Ovary (tissue), 9 donors: ENCODE data around the gene PPP1R36. TPM values are rescaled to one million over a fixed set of nuclear protein-coding genes. Genes with fewer than 3 reads are reported as not detected.
"Not testable (repeated sequence)": the region's sequence is repeated elsewhere in the genome, so short reads cannot be mapped to it uniquely, and the experiment has no call there.

Source experiments
- DNase-seq, 5 donors: peaks; one replicate each; pipeline ENCODE4 v3.0.0-alpha.2; 2019 to 2020
- H3K27ac ChIP-seq, 2 donors: fragments of 200-600 bp; one replicate each; pipeline versions ENCODE4 v1.5.1 to v1.8.0; 2019 to 2022
- H3K27me3 ChIP-seq: fragments of 200-600 bp; one replicate; pipeline ENCODE4 v1.8.0; 2022
- H3K36me3 ChIP-seq: fragments of 200-600 bp; sonication (generic); one replicate; pipeline ENCODE4 v1.5.1; 2019
- H3K4me1 ChIP-seq: one replicate; pipeline ENCODE4 v1.8.1; 2013; ENCODE audit warnings: mild to moderate bottlenecking, moderate library complexity; ENCODE audit not compliant: insufficient read depth
- H3K4me3 ChIP-seq: fragments of 200-600 bp; sonication (generic); one replicate; pipeline ENCODE4 v1.5.1; 2017
- H3K9me3 ChIP-seq, 2 donors: fragments of 200-600 bp in 1 of 2; sonication (generic) in 1 of 2; one replicate each; pipeline versions ENCODE4 v1.5.1 to v1.8.1; 2013 to 2019; ENCODE audit warnings: mild to moderate bottlenecking in 1 of 2, moderate library complexity in 1 of 2
- EP300 ChIP-seq: sonication (generic); formaldehyde crosslinking; IDR thresholded peaks from one replicate; pipeline ENCODE4 v1.6.1; 2017; ENCODE audit warnings: antibody characterized with exemption
- POLR2A ChIP-seq: fragments of 450-650 bp; IDR thresholded peaks from one replicate; pipeline ENCODE4 v1.6.1; 2017; ENCODE audit warnings: antibody characterized with exemption, mild to moderate bottlenecking, moderate library complexity
- WGBS, 3 donors: extraction: QIAGEN DNeasy Blood & Tissue Kit in 1 of 3; methylation state at CpG; one replicate each; pipeline versions ENCODE4 v1.1.5 to v1.1.7; 2013 to 2017; 5-methylcytosine and 5-hydroxymethylcytosine counted together
- intact Hi-C, 4 donors: fragments of 100-400 bp; cut with DNase I; formaldehyde crosslinking; loops; one replicate each; pipeline versions ENCODE4 v1.11.0 to v1.15.1; 2022 to 2023
- polyA plus RNA-seq, 2 donors: library from polyadenylated mRNA; stranded (reverse); fragments of 200-250 nt in 1 of 2; fragments of 350-450 nt in 1 of 2; fragmentation: Illumina TruSeq in 1 of 2; extraction: RNeasy Lipid Tissue Mini Kit (QIAGEN cat#74804) in 1 of 2; gene quantifications; one replicate each; pipeline ENCODE4 v1.2.3, GENCODE V29; 2013 to 2014
- total RNA-seq, 7 donors: library from RNA; depleted of rRNA in 2 of 7; stranded (reverse); fragments of >200 nt in 2 of 7; fragmentation: NEBNext Ultra II Directional in 3 of 7; extraction: Animal tissue kit (Norgen Biotek cat#: 25700) in 3 of 7; gene quantifications; one replicate each; pipeline versions ENCODE4 v1.1.0 to v1.2.4, GENCODE V29; 2016 to 2023
- TF ChIP-seq, protein P1 (sequence below), 3 donors: fragments of 450-650 bp in 2 of 3; fragments of 200-600 bp in 1 of 3; IDR thresholded peaks; one replicate each; pipeline versions ENCODE4 v1.5.1 to v1.8.0; 2016 to 2022; ENCODE audit warnings: antibody characterized with exemption in 3 of 3, mild to moderate bottlenecking in 1 of 3
- donor health status: DM: no; HTN: no; CAD: no; lungs with moderate emphysema.
- donor health status: DM: no; HTN: no; CAD: no.
- donor health status: Bipolar disorder and iron deficiency.
- donor health status: DM: yes; HTN: yes; CAD: no.
- donor health status: DM: no; HTN: no; CAD: no.
- donor health status: DM: yes; HTN: yes; CAD: no.

PPP1R36 gene
- total and polyA plus RNA-seq, 9 donors: 0.24 to 6.7 (median 0.48) TPM; not detected in 2

DNA sequence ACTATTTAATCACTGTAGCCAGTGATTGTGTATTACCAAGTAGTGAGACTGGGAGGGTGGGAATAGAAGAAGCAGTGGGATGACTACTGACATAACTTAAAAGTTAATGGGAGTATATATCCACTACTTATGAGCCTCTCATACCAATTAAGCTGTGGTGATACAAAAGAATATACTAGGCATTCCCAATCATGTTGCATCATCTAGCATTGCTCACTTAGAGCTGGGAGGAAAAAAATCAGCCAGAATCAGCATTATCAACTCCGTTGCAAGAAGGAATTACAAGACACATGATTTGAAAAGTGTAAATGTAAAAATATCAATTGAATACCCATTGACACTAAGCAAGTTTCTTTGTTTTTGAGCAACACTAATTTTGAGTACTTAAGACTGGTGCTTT lies 745 bp upstream of the PPP1R36 start:
- Histone ChIP-seq H3K4me1 (peaks cover 4% of the 10 kb centered on the region), H3K27me3 (no peaks in the 10 kb centered on the region), H3K36me3 (no peaks in the 10 kb centered on the region), H3K4me3 (no peak overlapping the region), H3K27ac (no peak overlapping the region), H3K9me3 (no peaks in the 10 kb centered on the region)
- intact Hi-C loops: loop anchor here in 1 of 4 donors (10.0 kb wide), 1 partner anchor 86 kb away; no protein-coding TSS in a partner anchor
- WGBS, 3 donors: 89 to 93% (median 93%) methylated on average over 1 of the region's 1 CpG
- DNase-seq: no peak
- TF ChIP-seq, protein P1, sequence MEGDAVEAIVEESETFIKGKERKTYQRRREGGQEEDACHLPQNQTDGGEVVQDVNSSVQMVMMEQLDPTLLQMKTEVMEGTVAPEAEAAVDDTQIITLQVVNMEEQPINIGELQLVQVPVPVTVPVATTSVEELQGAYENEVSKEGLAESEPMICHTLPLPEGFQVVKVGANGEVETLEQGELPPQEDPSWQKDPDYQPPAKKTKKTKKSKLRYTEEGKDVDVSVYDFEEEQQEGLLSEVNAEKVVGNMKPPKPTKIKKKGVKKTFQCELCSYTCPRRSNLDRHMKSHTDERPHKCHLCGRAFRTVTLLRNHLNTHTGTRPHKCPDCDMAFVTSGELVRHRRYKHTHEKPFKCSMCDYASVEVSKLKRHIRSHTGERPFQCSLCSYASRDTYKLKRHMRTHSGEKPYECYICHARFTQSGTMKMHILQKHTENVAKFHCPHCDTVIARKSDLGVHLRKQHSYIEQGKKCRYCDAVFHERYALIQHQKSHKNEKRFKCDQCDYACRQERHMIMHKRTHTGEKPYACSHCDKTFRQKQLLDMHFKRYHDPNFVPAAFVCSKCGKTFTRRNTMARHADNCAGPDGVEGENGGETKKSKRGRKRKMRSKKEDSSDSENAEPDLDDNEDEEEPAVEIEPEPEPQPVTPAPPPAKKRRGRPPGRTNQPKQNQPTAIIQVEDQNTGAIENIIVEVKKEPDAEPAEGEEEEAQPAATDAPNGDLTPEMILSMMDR (IDR thresholded peaks at IDR 0.05): no peak
- TF ChIP-seq EP300 (no peak), POLR2A (no peak)

DNA sequence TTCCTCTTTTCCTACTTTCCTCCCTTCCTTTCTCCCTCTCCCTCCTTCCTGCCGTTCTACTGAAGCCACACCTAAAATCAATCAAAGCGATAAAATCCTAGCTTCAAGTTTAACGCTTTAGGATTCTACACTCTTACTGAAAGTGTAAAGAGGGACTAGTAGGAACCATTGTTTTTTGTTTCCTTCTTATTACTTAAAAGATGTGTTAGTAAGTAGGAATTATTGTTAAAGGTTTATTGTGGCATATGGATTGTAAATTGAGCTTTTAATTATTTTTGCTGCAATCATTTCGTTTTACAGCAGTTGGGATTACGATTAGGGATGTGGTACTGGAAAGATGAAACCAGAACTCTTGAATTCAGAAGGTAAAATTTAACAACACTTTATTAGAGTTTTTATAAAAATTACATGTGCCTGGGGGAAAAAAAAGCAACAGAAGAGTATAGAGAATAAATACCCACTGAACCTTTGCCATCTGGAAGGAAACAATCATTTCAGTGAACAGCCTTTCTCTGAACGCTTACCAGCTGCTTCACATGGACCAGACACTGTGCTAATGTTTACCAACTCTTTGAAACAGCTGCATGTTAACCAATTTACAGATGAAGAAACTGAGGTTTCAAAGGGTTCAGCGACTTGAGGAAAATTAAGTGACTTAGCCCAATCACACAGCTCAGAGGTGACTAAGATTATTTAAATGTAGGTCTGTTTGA lies 1.0 kb downstream of the PPP1R36 start:
- DNase-seq: no peak
- no peak for TF ChIP-seq EP300
- TF ChIP-seq, protein P1 (IDR thresholded peaks at IDR 0.05): no peak
- TF ChIP-seq POLR2A: no peak
- no peak overlapping the region for H3K27ac ChIP-seq
- H3K27me3 ChIP-seq: no peaks in the 10 kb centered on the region
- intact Hi-C loops: no loop called here
- no peak overlapping the region for H3K4me3 ChIP-seq
- H3K4me1 ChIP-seq: peaks cover 4% of the 10 kb centered on the region
- H3K9me3 ChIP-seq: no peaks in the 10 kb centered on the region
- WGBS, 3 donors: 54 to 62% (median 60%) methylated on average over 7 of the region's 7 CpGs
- no peaks in the 10 kb centered on the region for H3K36me3 ChIP-seq

DNA sequence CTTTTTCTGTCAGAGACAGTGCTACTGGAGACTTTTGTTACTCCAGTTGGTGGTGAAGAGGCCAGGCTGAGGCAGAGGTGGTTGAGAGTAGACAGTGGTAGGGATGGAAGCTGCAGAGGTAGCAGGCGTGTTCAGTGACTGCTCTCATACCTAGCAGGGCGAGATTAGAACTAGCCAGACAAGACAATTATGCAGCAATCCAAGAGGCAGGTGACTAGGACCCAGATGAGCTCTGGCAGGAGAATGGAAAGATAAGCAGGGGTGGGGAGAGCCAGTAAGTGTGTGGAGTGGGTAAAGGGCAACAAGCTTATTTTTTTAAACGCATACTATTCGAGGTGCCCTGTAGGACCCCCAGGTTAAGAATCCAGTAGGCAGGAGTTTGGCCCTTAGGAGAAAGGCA lies 4.8 kb downstream of the PPP1R36 start:
- DNase-seq: no peak
- H3K36me3 ChIP-seq: no peaks in the 10 kb centered on the region
- H3K27me3 ChIP-seq: no peaks in the 10 kb centered on the region
- TF ChIP-seq POLR2A (no peak), EP300 (no peak)
- TF ChIP-seq, protein P1 (IDR thresholded peaks at IDR 0.05): no peak
- 60 to 65% (median 63%) methylated on average over 4 of the region's 4 CpGs for WGBS, 3 donors
- H3K4me3 ChIP-seq: no peak overlapping the region
- H3K4me1 ChIP-seq: peaks cover 4% of the 10 kb centered on the region
- H3K27ac ChIP-seq: no peak overlapping the region
- intact Hi-C loops: no loop called here
- H3K9me3 ChIP-seq: no peaks in the 10 kb centered on the region

DNA sequence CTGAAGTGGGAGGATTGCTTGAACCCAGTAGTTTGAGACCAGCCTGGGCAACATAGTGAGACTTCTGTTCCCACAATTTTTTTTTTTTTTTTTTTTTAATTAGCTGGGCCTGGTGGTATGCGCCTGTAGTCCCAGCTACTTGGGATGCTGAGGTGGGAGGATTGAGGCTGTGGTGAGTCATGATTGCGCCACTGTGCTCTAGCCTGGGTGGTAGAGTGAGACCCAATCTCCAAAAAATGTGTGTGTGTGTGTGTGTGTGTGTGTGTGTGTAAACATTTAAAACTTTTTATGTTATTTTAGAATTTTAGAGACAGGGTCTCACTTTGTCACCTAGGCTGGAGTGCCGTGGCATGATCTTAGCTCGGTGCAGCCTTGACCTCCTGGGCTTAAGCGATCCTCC lies 6.8 kb downstream of the PPP1R36 start:
- no peak for TF ChIP-seq POLR2A
- TF ChIP-seq, protein P1 (IDR thresholded peaks at IDR 0.05): no peak
- TF ChIP-seq EP300: no peak
- intact Hi-C loops: no loop called here
- H3K27ac ChIP-seq: no peak overlapping the region
- no peaks in the 10 kb centered on the region for H3K27me3 ChIP-seq
- H3K4me1 ChIP-seq: no peaks in the 10 kb centered on the region
- H3K4me3 ChIP-seq: no peak overlapping the region
- H3K9me3 ChIP-seq: no peaks in the 10 kb centered on the region
- no peaks in the 10 kb centered on the region for H3K36me3 ChIP-seq
- DNase-seq: no peak
- 89 to 93% (median 91%) methylated on average over 5 of the region's 5 CpGs for WGBS, 3 donors

DNA sequence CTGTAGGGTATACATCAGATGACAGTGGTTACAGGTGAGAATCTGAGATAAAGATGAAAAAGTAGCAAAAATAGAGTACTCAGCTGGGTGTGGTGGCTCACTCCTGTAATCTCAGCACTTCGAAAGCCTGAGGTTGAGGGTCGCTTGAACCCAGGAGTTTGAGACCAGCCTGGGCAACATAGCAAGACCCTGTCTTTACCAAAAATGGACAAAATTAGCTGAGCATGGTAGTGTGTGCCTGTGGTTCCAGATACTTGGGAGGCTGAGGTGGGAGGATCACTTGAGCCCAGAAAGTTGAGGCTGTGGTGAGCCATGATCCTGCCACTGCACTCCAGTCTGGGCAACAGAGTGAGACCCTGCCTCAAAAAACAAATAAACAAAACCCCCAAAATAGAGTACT lies 8.5 kb downstream of the PPP1R36 start:
- H3K27ac ChIP-seq, H3K27me3 ChIP-seq, H3K4me1 ChIP-seq, H3K4me3 ChIP-seq, H3K9me3 ChIP-seq, H3K36me3 ChIP-seq, DNase-seq, intact Hi-C loops: not testable (repeated sequence)
- WGBS, 3 donors: 90 to 98% (median 91%) methylated on average over 2 of the region's 2 CpGs
